Hepatocyte (in vitro differentiated cells): ENCODE measurements around the gene PIP5K1C. TPM values are rescaled to one million over a fixed set of nuclear protein-coding genes. Genes with fewer than 3 reads are reported as not detected.

Source experiments
- DNase-seq: peaks from one replicate; pipeline ENCODE4 v3.0.0-alpha.2; 2016; ENCODE audit warnings: low spot score
- H2AFZ ChIP-seq: fragments of 200-600 bp; sonication (generic); 2 replicates; pipeline ENCODE4 v1.6.0; 2016; ENCODE audit warnings: antibody characterized with exemption, mild to moderate bottlenecking
- H3K27ac ChIP-seq: fragments of 200-600 bp; sonication (generic); 2 replicates; pipeline ENCODE4 v1.5.1; 2016; ENCODE audit warnings: mild to moderate bottlenecking
- H3K27me3 ChIP-seq: fragments of 200-600 bp; sonication (generic); 2 replicates; pipeline ENCODE4 v1.6.1; 2016
- H3K36me3 ChIP-seq: fragments of 200-600 bp; sonication (generic); replicated peaks from 2 replicates; pipeline ENCODE4 v1.5.1; 2016; ENCODE audit warnings: low read depth; ENCODE audit not compliant: insufficient read depth
- H3K4me1 ChIP-seq: fragments of 200-600 bp; sonication (generic); 2 replicates; pipeline ENCODE4 v1.5.1; 2016; ENCODE audit warnings: mild to moderate bottlenecking, moderate library complexity; ENCODE audit not compliant: insufficient read depth
- H3K4me2 ChIP-seq: fragments of 200-600 bp; sonication (generic); 2 replicates; pipeline ENCODE4 v1.6.0; 2016
- H3K4me3 ChIP-seq: fragments of 200-600 bp; sonication (generic); 2 replicates; pipeline ENCODE4 v1.5.1; 2016; ENCODE audit warnings: mild to moderate bottlenecking
- H3K79me2 ChIP-seq: fragments of 200-600 bp; sonication (generic); 2 replicates; pipeline ENCODE4 v1.6.0; 2017; ENCODE audit warnings: mild to moderate bottlenecking
- H3K9me2 ChIP-seq: fragments of 200-600 bp; sonication (generic); replicated peaks from 2 replicates; pipeline ENCODE4 v1.6.0; 2017; ENCODE audit warnings: mild to moderate bottlenecking; ENCODE audit not compliant: insufficient read depth
- H3K9me3 ChIP-seq: fragments of 200-600 bp; sonication (generic); 2 replicates; pipeline ENCODE4 v1.5.1; 2016; ENCODE audit warnings: low read depth, mild to moderate bottlenecking
- H4K20me1 ChIP-seq: fragments of 200-600 bp; sonication (generic); 2 replicates; pipeline ENCODE4 v1.6.0; 2016; ENCODE audit warnings: mild to moderate bottlenecking; ENCODE audit not compliant: insufficient read depth, poor library complexity, severe bottlenecking
- CTCF ChIP-seq: fragments of 200-600 bp; sonication (generic); IDR thresholded peaks from 2 replicates; pipeline ENCODE4 v1.5.1; 2016; ENCODE audit warnings: antibody characterized with exemption, mild to moderate bottlenecking; ENCODE audit not compliant: poor library complexity
- EZH2 ChIP-seq: fragments of 200-600 bp; sonication (generic); IDR thresholded peaks from 2 replicates; pipeline ENCODE4 v1.6.1; 2016; ENCODE audit warnings: antibody characterized with exemption, mild to moderate bottlenecking, borderline replicate concordance
- EZH2phosphoT487 ChIP-seq: fragments of 200-600 bp; sonication (generic); IDR thresholded peaks from one replicate; pipeline ENCODE4 v1.6.1; 2018; ENCODE audit warnings: antibody characterized with exemption, mild to moderate bottlenecking, low read depth, moderate library complexity; ENCODE audit not compliant: unreplicated experiment, severe bottlenecking
- WGBS: methylation state at CpG from one replicate; pipeline ENCODE4 v1.1.6; 2016; ENCODE audit warnings: low lambda C conversion rate; ENCODE audit errors: missing lambda C conversion rate; 5-methylcytosine and 5-hydroxymethylcytosine counted together
- polyA plus RNA-seq: library from polyadenylated mRNA; unstranded; fragments of >200 nt; fragmentation: Nextera tagmentation; extraction: Ambion mirVana; gene quantifications from 2 replicates; pipeline ENCODE4 v1.2.1, GENCODE V29; 2016
- total RNA-seq: library from RNA; depleted of rRNA; stranded (reverse); fragments of >200 nt; gene quantifications from 2 replicates; pipeline ENCODE4 v1.2.3, GENCODE V29; 2014

Gene PIP5K1C
- total and polyA plus RNA-seq, 2 experiments from 2014 or later = 20.7 to 37.1 TPM

DNA sequence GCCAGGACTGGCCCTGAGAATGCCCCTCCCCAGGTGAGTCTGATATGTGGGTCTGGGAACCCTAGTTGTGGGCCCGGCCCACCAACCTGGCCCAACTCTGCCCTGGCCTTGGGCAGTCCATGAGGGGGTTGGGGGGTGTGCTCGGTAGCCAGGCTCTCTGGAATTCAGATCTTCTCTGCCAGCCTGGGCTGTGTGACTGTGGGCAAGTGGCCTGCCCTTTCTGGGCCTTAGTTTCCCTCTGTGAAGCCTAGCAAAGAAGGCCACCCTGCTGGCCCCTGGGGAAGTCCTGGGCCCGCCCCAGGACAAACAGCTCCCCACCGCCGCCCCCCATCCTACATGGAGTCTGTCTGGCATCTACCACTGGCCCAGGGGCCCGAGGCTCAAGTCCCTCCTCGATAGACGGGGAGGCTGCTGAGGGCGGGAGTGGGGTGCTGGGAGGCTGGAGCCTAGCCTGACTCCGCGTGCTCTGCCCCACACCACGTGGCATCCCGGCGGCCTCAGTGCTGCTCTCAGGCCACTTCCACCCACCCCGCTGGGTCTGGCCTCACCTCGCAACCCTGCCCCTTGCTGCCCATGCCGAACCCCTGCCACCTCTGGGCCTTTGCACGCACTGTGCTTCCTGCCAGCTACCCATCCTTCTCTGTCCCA is 85.3 kb downstream of the PIP5K1C start:
- Histone ChIP-seq H3K27ac (no peak overlapping the region), H3K36me3 (no peaks in the 10 kb centered on the region), H3K4me3 (no peak overlapping the region), H4K20me1 (no peaks in the 10 kb centered on the region), H2AFZ (no peak overlapping the region), H3K9me2 (no peaks in the 10 kb centered on the region), H3K79me2 (no peaks in the 10 kb centered on the region), H3K27me3 (no peaks in the 10 kb centered on the region), H3K4me2 (no peak overlapping the region), H3K4me1 (no peaks in the 10 kb centered on the region), H3K9me3 (no peaks in the 10 kb centered on the region)
- 95% methylated on average over 15 of the region's 18 CpGs for WGBS
- no peak for DNase-seq
- TF ChIP-seq EZH2 (no peak), EZH2phosphoT487 (no peak), CTCF (no peak)

DNA sequence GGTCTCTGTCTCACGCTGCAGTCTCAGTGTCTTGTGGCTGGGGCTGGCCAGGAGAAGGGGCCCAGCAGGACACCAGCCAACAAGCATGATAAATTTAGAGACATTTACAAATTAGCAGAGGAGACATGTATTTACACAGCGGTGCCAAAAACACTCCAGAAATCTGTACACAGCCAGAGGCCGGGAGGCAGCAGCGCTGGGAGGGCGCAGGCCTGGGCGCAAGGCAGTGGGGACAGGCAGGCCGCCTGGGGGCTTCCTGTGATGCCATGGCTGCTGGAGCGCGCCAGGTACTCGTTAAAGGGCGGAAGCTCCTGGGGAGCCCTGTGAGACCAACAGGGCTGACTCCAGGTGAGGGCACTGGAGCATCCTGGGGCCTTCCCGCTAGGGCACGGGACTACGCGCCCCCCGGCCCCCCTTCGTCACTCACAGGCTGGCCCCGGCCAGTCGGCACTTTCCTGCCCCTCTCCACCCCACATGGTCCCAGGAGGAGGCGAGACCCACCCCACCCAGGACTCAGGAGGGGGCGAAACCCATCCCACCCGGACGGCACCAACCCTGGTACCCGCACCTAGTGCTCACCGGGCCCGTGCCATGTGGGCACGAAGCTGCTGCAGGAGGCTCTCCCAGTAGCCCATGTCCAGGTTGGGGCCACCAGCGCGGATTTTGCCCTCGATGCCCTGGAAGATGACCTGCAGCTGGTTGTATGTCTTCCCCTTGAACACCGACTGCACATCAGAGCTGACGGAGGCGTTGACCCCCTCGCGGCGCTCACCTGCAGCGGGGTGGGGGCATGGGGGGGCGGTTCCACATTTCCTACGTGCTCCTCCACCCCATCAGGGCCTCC is 86.2 kb downstream of the PIP5K1C start:
- H3K9me2 ChIP-seq = no peaks in the 10 kb centered on the region
- H3K4me2 ChIP-seq = no peak overlapping the region
- H3K27ac ChIP-seq = no peak overlapping the region
- H3K27me3 ChIP-seq = no peaks in the 10 kb centered on the region
- TF ChIP-seq CTCF (no peak), EZH2phosphoT487 (no peak), EZH2 (no peak)
- H3K9me3 ChIP-seq = no peaks in the 10 kb centered on the region
- no peaks in the 10 kb centered on the region for H3K4me1 ChIP-seq
- H3K4me3 ChIP-seq = no peak overlapping the region
- DNase-seq = no peak
- H3K36me3 ChIP-seq = no peaks in the 10 kb centered on the region
- 95% methylated on average over 32 of the region's 39 CpGs for WGBS
- no peaks in the 10 kb centered on the region for H3K79me2 ChIP-seq
- H4K20me1 ChIP-seq = no peaks in the 10 kb centered on the region
- H2AFZ ChIP-seq = no peak overlapping the region

DNA sequence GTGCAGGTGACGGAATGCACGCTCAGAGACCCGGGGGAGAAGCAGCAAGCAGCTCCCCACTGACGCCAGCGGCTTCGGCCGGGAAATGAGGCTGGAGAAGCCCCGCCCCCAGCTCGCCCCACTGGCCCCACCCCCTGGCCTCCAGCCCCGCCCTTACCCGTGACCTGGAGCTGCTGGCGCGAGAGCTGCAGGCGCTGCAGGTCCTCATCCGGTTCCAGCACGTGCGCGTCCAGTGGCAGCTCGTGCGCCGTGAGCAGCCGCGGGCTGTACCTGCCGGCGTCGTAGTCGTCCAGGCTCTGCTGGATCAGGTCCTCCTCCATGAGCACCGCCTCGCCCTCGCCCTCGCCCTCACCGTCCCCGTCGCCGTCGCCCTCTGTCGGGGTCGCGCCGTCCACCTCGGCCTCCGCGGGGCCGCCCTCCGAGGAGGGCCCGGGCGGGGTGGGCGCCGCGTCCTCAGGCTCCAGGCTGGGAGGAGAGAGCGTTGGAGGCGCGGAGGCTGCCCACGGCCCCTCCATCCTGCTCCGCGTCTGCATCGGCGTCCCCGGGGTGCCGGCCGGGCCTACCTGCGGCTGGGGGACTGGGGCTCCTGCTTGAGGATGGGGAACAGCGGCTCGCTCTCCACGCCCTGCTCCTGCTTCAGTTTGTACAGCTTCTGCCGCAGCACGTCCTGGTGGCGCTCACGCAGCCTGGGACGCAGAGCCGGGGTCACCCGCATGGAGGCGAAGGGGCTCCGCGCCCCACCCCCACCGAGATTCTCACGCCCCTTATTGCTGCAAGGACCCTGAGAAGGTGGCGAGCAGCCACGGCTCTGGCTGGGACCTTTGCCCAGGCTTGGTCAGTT is 87.1 kb downstream of the PIP5K1C start:
- Histone ChIP-seq H3K79me2 (no peaks in the 10 kb centered on the region), H3K27me3 (no peaks in the 10 kb centered on the region), H3K27ac (no peak overlapping the region), H3K9me2 (no peaks in the 10 kb centered on the region), H3K4me3 (no peak overlapping the region), H3K4me2 (no peak overlapping the region), H3K9me3 (no peaks in the 10 kb centered on the region), H4K20me1 (no peaks in the 10 kb centered on the region), H3K36me3 (no peaks in the 10 kb centered on the region), H2AFZ (no peak overlapping the region), H3K4me1 (no peaks in the 10 kb centered on the region)
- WGBS = 95% methylated on average over 48 of the region's 79 CpGs
- TF ChIP-seq EZH2phosphoT487 (no peak), EZH2 (no peak), CTCF (no peak)
- DNase-seq = no peak
